ENCODE results near the gene SLC39A11. TPM values are rescaled to one million over a fixed set of nuclear protein-coding genes. Genes with fewer than 3 reads are reported as not detected.

Gene SLC39A11
- total RNA-seq, 2 experiments from 2014 or later, result 9.7 to 12.2 TPM

GRCh38 chr17:72837335-72837734 lies 255.2 kb downstream of the SLC39A11 start:
- TF ChIP-seq CTCF (IDR thresholded peaks at IDR 0.05), result no peak
- H3K4me1 ChIP-seq (ENCODE audit: insufficient read depth, low read length), result no peaks in the 10 kb centered on the region
- peaks cover 7% of the 10 kb centered on the region for H3K9me3 Mint-ChIP-seq
- no peaks in the 10 kb centered on the region for H3K27me3 Mint-ChIP-seq
- H3K4me1 Mint-ChIP-seq (ENCODE audit: low read depth), result no peaks in the 10 kb centered on the region
- intact Hi-C loops (cut with DNase I, micrococcal nuclease), result no loop called here
- POLR2A ChIA-PET, result no interaction called here
- H3K36me3 Mint-ChIP-seq (ENCODE audit: low read depth), result peaks cover 69% of the 10 kb centered on the region
- no peak overlapping the region for H3K27ac ChIP-seq (ENCODE audit: low read depth in 1 of 2, low read length in 2 of 2)
- no peak overlapping the region for H3K27ac Mint-ChIP-seq
- H3K4me3 ChIP-seq (ENCODE audit: low read length), result no peak overlapping the region
- no peaks in the 10 kb centered on the region for H3K27me3 ChIP-seq (ENCODE audit: control insufficient read depth in 1 of 2, insufficient read depth in 2 of 2, low read length in 2 of 2)
- peaks cover 0 to 10% of the 10 kb centered on the region in 2 experiments for H3K9me3 ChIP-seq (ENCODE audit: control insufficient read depth in 1 of 2, insufficient read depth in 1 of 2, low read length in 2 of 2)
- ATAC-seq (ENCODE audit: poor library complexity) (no peak), DNase-seq (no peak)
- CTCF ChIA-PET, result no interaction called here
- no peak overlapping the region for H3K4me3 Mint-ChIP-seq
- peaks cover 5% of the 10 kb centered on the region for H3K36me3 ChIP-seq (ENCODE audit: insufficient read depth, low read length)

GRCh38 chr17:72833128-72833765 lies 259.2 kb downstream of the SLC39A11 start:
- Histone ChIP-seq H3K27ac (ENCODE audit: low read depth in 1 of 2, low read length in 2 of 2) (no peak overlapping the region), H3K4me3 (ENCODE audit: low read length) (no peak overlapping the region), H3K9me3 (ENCODE audit: control insufficient read depth in 1 of 2, insufficient read depth in 1 of 2, low read length in 2 of 2) (peaks cover 0 to 9% of the 10 kb centered on the region in 2 experiments), H3K4me1 (ENCODE audit: insufficient read depth, low read length) (no peaks in the 10 kb centered on the region), H3K36me3 (ENCODE audit: insufficient read depth, low read length) (peaks cover 7% of the 10 kb centered on the region), H3K27me3 (ENCODE audit: control insufficient read depth in 1 of 2, insufficient read depth in 2 of 2, low read length in 2 of 2) (no peaks in the 10 kb centered on the region)
- POLR2A ChIA-PET, result no interaction called here
- Mint-ChIP-seq H3K4me3 (no peak overlapping the region), H3K4me1 (ENCODE audit: low read depth) (no peaks in the 10 kb centered on the region), H3K27me3 (no peaks in the 10 kb centered on the region), H3K9me3 (no peaks in the 10 kb centered on the region), H3K27ac (no peak overlapping the region), H3K36me3 (ENCODE audit: low read depth) (peaks cover 70% of the 10 kb centered on the region)
- TF ChIP-seq CTCF (IDR thresholded peaks at IDR 0.05), result no peak
- DNase-seq, result no peak
- ATAC-seq (ENCODE audit: poor library complexity), result no peak
- CTCF ChIA-PET, result no interaction called here
- intact Hi-C loops (cut with DNase I, micrococcal nuclease), result no loop called here

GRCh38 chr17:72832306-72832705 lies 260.2 kb downstream of the SLC39A11 start:
- CTCF ChIA-PET, result no interaction called here
- H3K36me3 Mint-ChIP-seq (ENCODE audit: low read depth), result peaks cover 72% of the 10 kb centered on the region
- no peaks in the 10 kb centered on the region for H3K27me3 ChIP-seq (ENCODE audit: control insufficient read depth in 1 of 2, insufficient read depth in 2 of 2, low read length in 2 of 2)

More at GRCh38 chr17:72832306-72832705, 260.2 kb downstream of the SLC39A11 start:
- DNase-seq (no peak), ATAC-seq (ENCODE audit: poor library complexity) (no peak)
- Mint-ChIP-seq H3K27me3 (no peaks in the 10 kb centered on the region), H3K27ac (no peak overlapping the region), H3K9me3 (no peaks in the 10 kb centered on the region), H3K4me3 (no peak overlapping the region), H3K4me1 (ENCODE audit: low read depth) (no peaks in the 10 kb centered on the region)
- Histone ChIP-seq H3K9me3 (ENCODE audit: control insufficient read depth in 1 of 2, insufficient read depth in 1 of 2, low read length in 2 of 2) (peaks cover 0 to 13% of the 10 kb centered on the region in 2 experiments), H3K36me3 (ENCODE audit: insufficient read depth, low read length) (peaks cover 7% of the 10 kb centered on the region), H3K4me3 (ENCODE audit: low read length) (no peak overlapping the region), H3K27ac (ENCODE audit: low read depth in 1 of 2, low read length in 2 of 2) (no peak overlapping the region), H3K4me1 (ENCODE audit: insufficient read depth, low read length) (no peaks in the 10 kb centered on the region)
- POLR2A ChIA-PET, result no interaction called here
- TF ChIP-seq CTCF (IDR thresholded peaks at IDR 0.05), result no peak
- intact Hi-C loops (cut with DNase I, micrococcal nuclease), result no loop called here
